B cell (primary cell): ENCODE results near the gene GSTM3. TPM values are rescaled to one million over a fixed set of nuclear protein-coding genes. Genes with fewer than 3 reads are reported as not detected.

ENCODE experiments used
- ATAC-seq: fragments of 200-7000 bp; cut with Tn5 transposase; one replicate; pipeline ENCODE4 v1.10.0; 2021; ENCODE audit warnings: low read depth, mild to moderate bottlenecking, moderate number of reproducible peaks, moderate library complexity
- CTCF ChIA-PET: fragments of 350-600 bp; sonication (Branson Sonifier 250); formaldehyde crosslinking; loops from one replicate; lab custom pipeline; 2021; ENCODE audit warnings: antibody characterized with exemption, inconsistent platforms; lab: Charles Lee
- POLR2A ChIA-PET: fragments of 350-600 bp; sonication (Branson Sonifier 250); formaldehyde crosslinking; loops from one replicate; lab custom pipeline; 2021; ENCODE audit warnings: antibody characterized with exemption; lab: Charles Lee
- DNase-seq: peaks from one replicate; pipeline ENCODE4 v3.0.0; 2013
- H2AFZ ChIP-seq: 2 replicates; pipeline ENCODE4 v1.6.1; 2012; ENCODE audit warnings: mild to moderate bottlenecking, low read depth, low read length; ENCODE audit not compliant: insufficient read depth, poor library complexity, severe bottlenecking
- H3K27ac ChIP-seq, 2 donors: 1 replicate in 1 of 2; 2 replicates in 1 of 2; pipeline ENCODE4 v1.5.1; 2012 to 2013; ENCODE audit warnings: low read length in 2 of 2, mild to moderate bottlenecking in 2 of 2, moderate library complexity in 1 of 2
- H3K27me3 ChIP-seq, 4 experiments: fragments of 200-600 bp in 1 of 4; sonication (generic) in 1 of 4; replicated peaks in 1 of 4; 1 replicate in 2 of 4; 2 replicates in 2 of 4; pipeline versions ENCODE4 v1.6.1 to v1.7.0; 2013 to 2016; ENCODE audit warnings: low read length in 3 of 4, mild to moderate bottlenecking in 2 of 4, mixed read lengths in 1 of 4, moderate library complexity in 1 of 4; ENCODE audit not compliant: insufficient read depth in 4 of 4, control insufficient read depth in 3 of 4; ENCODE audit errors: control extremely low read depth in 1 of 4
- H3K36me3 ChIP-seq, 2 experiments: replicated peaks in 1 of 2; 1 replicate in 1 of 2; 2 replicates in 1 of 2; pipeline versions ENCODE4 v1.6.1 to v1.7.1; 2013; ENCODE audit warnings: low read length in 1 of 2; ENCODE audit not compliant: insufficient read depth in 2 of 2, control insufficient read depth in 1 of 2; ENCODE audit errors: control extremely low read depth in 1 of 2, extremely low read depth in 1 of 2
- H3K4me1 ChIP-seq, 2 donors: fragments of 200-600 bp in 1 of 2; sonication (generic) in 1 of 2; 1 replicate in 1 of 2; 2 replicates in 1 of 2; pipeline versions ENCODE4 v1.5.1 to v1.6.1; 2013 to 2017; ENCODE audit warnings: low read length in 2 of 2; ENCODE audit not compliant: control insufficient read depth in 2 of 2, insufficient read depth in 2 of 2
- H3K4me2 ChIP-seq: replicated peaks from 2 replicates; pipeline ENCODE3; 2012; ENCODE audit warnings: mild to moderate bottlenecking, low read depth, low read length; ENCODE audit not compliant: poor library complexity, severe bottlenecking
- H3K4me3 ChIP-seq, 5 experiments: fragments of 200-600 bp in 1 of 5; sonication (generic) in 1 of 5; 1 replicate in 3 of 5; 2 replicates in 2 of 5; pipeline versions ENCODE4 v1.5.1 to v1.7.0; 2011 to 2016; ENCODE audit warnings: low read length in 4 of 5, mild to moderate bottlenecking in 4 of 5, low read depth in 2 of 5, control low read depth in 1 of 5, moderate library complexity in 1 of 5; ENCODE audit not compliant: insufficient read depth in 1 of 5; ENCODE audit errors: control extremely low read depth in 1 of 5, extremely low read depth in 1 of 5
- H3K79me2 ChIP-seq: fragments of 200-600 bp; sonication (generic); one replicate; pipeline ENCODE4 v1.6.0; 2016; ENCODE audit warnings: low read length; ENCODE audit not compliant: control insufficient read depth, insufficient read depth
- H3K9ac ChIP-seq: fragments of 200-600 bp; sonication (generic); 2 replicates; pipeline ENCODE4 v1.6.1; 2017; ENCODE audit warnings: mild to moderate bottlenecking, low read length, moderate library complexity
- H3K9me3 ChIP-seq, 3 donors: one replicate each; pipeline versions ENCODE4 v1.6.1 to v1.7.1; 2013; ENCODE audit warnings: low read length in 2 of 3; ENCODE audit not compliant: control insufficient read depth in 2 of 3, insufficient read depth in 1 of 3; ENCODE audit errors: control extremely low read depth in 1 of 3
- H4K20me1 ChIP-seq: 2 replicates; pipeline ENCODE4 v1.6.0; 2012; ENCODE audit warnings: mild to moderate bottlenecking, low read length; ENCODE audit not compliant: insufficient read depth, control insufficient read depth, poor library complexity, severe bottlenecking
- H3K27ac Mint-ChIP-seq: one replicate; pipeline ENCODE4 v1.8.0; 2021; ENCODE audit warnings: mixed read lengths
- H3K27me3 Mint-ChIP-seq: one replicate; pipeline ENCODE4 v1.8.0; 2021; ENCODE audit warnings: mixed read lengths
- H3K4me1 Mint-ChIP-seq: one replicate; pipeline ENCODE4 v1.8.0; 2021; ENCODE audit warnings: mixed read lengths
- H3K4me3 Mint-ChIP-seq: one replicate; pipeline ENCODE4 v1.8.0; 2021; ENCODE audit warnings: mixed read lengths
- H3K9me3 Mint-ChIP-seq: one replicate; pipeline ENCODE4 v1.8.0; 2022; ENCODE audit warnings: mixed read lengths; ENCODE audit not compliant: insufficient read depth
- CTCF ChIP-seq: fragments of 200-600 bp; IDR thresholded peaks from one replicate; pipeline ENCODE4 v1.8.0; 2022; ENCODE audit warnings: antibody characterized with exemption, mild to moderate bottlenecking
- EZH2 ChIP-seq: IDR thresholded peaks from 2 replicates; pipeline ENCODE4 v1.6.1; 2012; ENCODE audit warnings: borderline replicate concordance, low read depth, mild to moderate bottlenecking, moderate library complexity, low read length; ENCODE audit not compliant: insufficient read depth, poor library complexity, severe bottlenecking
- WGBS: methylation state at CpG from one replicate; pipeline ENCODE4 v1.1.5; 2013; ENCODE audit warnings: missing lambda C conversion rate; ENCODE audit not compliant: insufficient coverage; 5-methylcytosine and 5-hydroxymethylcytosine counted together
- intact Hi-C: fragments of 100-400 bp; cut with micrococcal nuclease; formaldehyde crosslinking; loops from one replicate; pipeline ENCODE4 v1.10.0; 2022
- polyA minus RNA-seq: library from RNA; depleted of rRNA, polyadenylated mRNA; stranded (reverse); fragments of >200 nt; gene quantifications from 2 replicates; pipeline ENCODE4 v1.2.3, GENCODE V29; 2012
- polyA plus RNA-seq: library from polyadenylated mRNA; depleted of rRNA; stranded (reverse); fragments of >200 nt; gene quantifications from 2 replicates; pipeline ENCODE4 v1.2.3, GENCODE V29; 2012
- total RNA-seq, 2 donors: library from RNA; stranded (reverse); fragments of 120-200 nt in 1 of 2; gene quantifications; 1 replicate in 1 of 2; 2 replicates in 1 of 2; pipeline versions ENCODE4 v1.2.3 to v1.2.4, GENCODE V29; 2013 to 2022

The GSTM3 gene
- total RNA-seq, result 1.6 and 2.8 TPM in 2 replicates
- 1.9 TPM for total RNA-seq (2013)
- polyA plus RNA-seq, result 1.3 and 1.9 TPM in 2 replicates
- 1.2 and 4.9 TPM in 2 replicates for polyA minus RNA-seq

GRCh38 chr1:109740615-109741373 is at the start of gene GSTM3:
GSTM3 (minus strand) TSS chr1:109741038; CDS start chr1:109740287, 751 bp downstream.
- Histone ChIP-seq H3K27me3 (peaks cover 0 to 44% (median 18%) of the 10 kb centered on the region in 4 experiments), H3K4me1 (peaks cover 11 to 16% of the 10 kb centered on the region in 2 donors), H2AFZ (peak within 1 kb of the TSS; percentile 90), H4K20me1 (no peaks in the 10 kb centered on the region), H3K36me3 (no peaks in the 10 kb centered on the region), H3K4me2 (peak within 1 kb of the TSS; percentile 96), H3K9ac (peak within 1 kb of the TSS; percentile 65), H3K4me3 (peak within 1 kb of the TSS; percentile 27 to 65 (median 62)), H3K27ac (no peak within 1 kb of the TSS), H3K79me2 (no peaks in the 10 kb centered on the region), H3K9me3 (peaks cover 0 to 6% (median 0%) of the 10 kb centered on the region in 3 donors)
- intact Hi-C loops, result loop anchor here (1.0 to 2.0 kb wide), 2 partner anchors 54 to 244 kb away; partner anchors contain the start of genes AHCYL1 and GSTM1
- peaks cover 17% of the 10 kb centered on the region for H3K4me1 Mint-ChIP-seq
- TF ChIP-seq EZH2 (no peak), CTCF (no peak)
- H3K27me3 Mint-ChIP-seq, result peaks cover 43% of the 10 kb centered on the region
- no peak within 1 kb of the TSS for H3K27ac Mint-ChIP-seq
- ATAC-seq (peak; percentile 8), DNase-seq (no peak)
- H3K9me3 Mint-ChIP-seq, result no peaks in the 10 kb centered on the region
- 2% methylated on average over 9 of the region's 10 CpGs for WGBS
- H3K4me3 Mint-ChIP-seq, result peak within 1 kb of the TSS; percentile 89
- ChIA-PET POLR2A (no interaction called here), CTCF (interaction anchor here (1.3 to 1.8 kb wide), 4 partner anchors 36 to 244 kb away, joined by 3 to 5 read pairs (median 4); partner anchors contain the start of genes AHCYL1 and GSTM1)

DNA sequence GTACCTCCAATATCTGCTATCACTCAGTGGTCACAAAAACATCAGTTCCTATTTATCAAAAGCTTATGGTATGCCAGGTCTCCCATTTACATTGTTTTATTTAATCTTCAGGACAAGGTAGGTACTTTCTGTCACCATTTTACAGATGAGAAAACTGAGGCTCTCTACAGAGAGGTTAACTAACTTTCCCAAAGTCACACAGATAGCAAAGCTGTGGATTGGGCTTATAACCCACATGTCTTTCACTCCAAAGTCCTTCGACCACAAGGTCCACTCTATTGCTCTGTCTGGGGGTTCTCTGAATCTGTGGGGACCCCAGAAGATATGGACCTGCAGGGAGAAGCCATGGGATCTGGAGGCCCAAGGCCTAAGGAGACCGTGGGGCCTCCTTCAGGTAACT is 49.5 kb upstream of the GSTM3 start:
- intact Hi-C loops, result no loop called here
- Mint-ChIP-seq H3K4me3 (no peak overlapping the region), H3K27me3 (peaks cover 5% of the 10 kb centered on the region), H3K4me1 (peaks cover 7% of the 10 kb centered on the region), H3K27ac (no peak overlapping the region), H3K9me3 (no peaks in the 10 kb centered on the region)
- H4K20me1 ChIP-seq, result no peaks in the 10 kb centered on the region
- H3K36me3 ChIP-seq, result no peaks in the 10 kb centered on the region
- ATAC-seq (no peak), DNase-seq (no peak)
- peak overlapping the region; percentile 24 for H3K4me2 ChIP-seq
- ChIA-PET CTCF (interaction anchor here (1.1 to 21.2 kb wide), 4 partner anchors 14 to 244 kb away, joined by 4 to 667 read pairs (median 6); partner anchors contain the start of gene AHCYL1), POLR2A (no interaction called here)
- no peak overlapping the region for H3K27ac ChIP-seq
- 17% methylated on average over 2 of the region's 2 CpGs for WGBS
- H3K79me2 ChIP-seq, result no peaks in the 10 kb centered on the region
- H3K27me3 ChIP-seq, result peaks cover 0 to 16% (median 0%) of the 10 kb centered on the region in 4 experiments
- H3K4me3 ChIP-seq, result no peak overlapping the region
- H3K9me3 ChIP-seq, result peaks cover 0 to 2% (median 0%) of the 10 kb centered on the region in 3 donors
- peak overlapping the region; percentile 66 for H2AFZ ChIP-seq
- H3K9ac ChIP-seq, result no peak overlapping the region
- peaks cover 7 to 9% of the 10 kb centered on the region in 2 donors for H3K4me1 ChIP-seq
- no peak for TF ChIP-seq CTCF
- TF ChIP-seq EZH2, result no peak
